H1 (cell line): Measurements from ENCODE around the gene GLTPD2. TPM values are rescaled to one million over a fixed set of nuclear protein-coding genes. Genes with fewer than 3 reads are reported as not detected.
A peak's percentile ranks its signal among the peaks of the same experiment; 100 is the strongest.

Source experiments
- CTCF ChIA-PET: fragments of 300-600 bp; sonication (Branson Sonifier 250); formaldehyde crosslinking; loops from one replicate; lab custom pipeline; 2021; ENCODE audit not compliant: partially characterized antibody; lab: Charles Lee
- POLR2A ChIA-PET: fragments of 300-600 bp; sonication (Branson Sonifier 250); formaldehyde crosslinking; loops from one replicate; lab custom pipeline; 2021; ENCODE audit warnings: inconsistent platforms; ENCODE audit not compliant: partially characterized antibody; lab: Charles Lee
- DNase-seq, 2 experiments: peaks; one replicate each; pipeline versions ENCODE4 v3.0.0 to v3.0.0-alpha.2; 2010 to 2022; ENCODE audit warnings: low spot score in 2 of 2, low read depth in 1 of 2, mixed read lengths in 1 of 2
- FAIRE-seq: peaks from 2 replicates; lab custom pipeline; 2011; peaks lifted over from hg19 to GRCh38; lab: Jason Lieb, UNC
- H2AFZ ChIP-seq: 2 replicates; pipeline ENCODE4 v1.8.1; 2012; ENCODE audit warnings: low read length, inconsistent platforms
- H2AK5ac ChIP-seq: 2 replicates; pipeline ENCODE4 v1.6.1; 2013; ENCODE audit warnings: low read depth, low read length
- H2BK120ac ChIP-seq: replicated peaks from 2 replicates; pipeline ENCODE3; 2013; ENCODE audit warnings: low read depth, low read length, inconsistent platforms
- H2BK12ac ChIP-seq: 2 replicates; pipeline ENCODE4 v1.6.1; 2013; ENCODE audit warnings: low read depth, low read length
- H2BK15ac ChIP-seq: 2 replicates; pipeline ENCODE4 v1.6.1; 2013; ENCODE audit warnings: low read length
- H2BK20ac ChIP-seq: 2 replicates; pipeline ENCODE4 v1.6.1; 2013; ENCODE audit warnings: low read length
- H2BK5ac ChIP-seq: 2 replicates; pipeline ENCODE4 v1.6.1; 2013; ENCODE audit warnings: low read depth, low read length
- H3K14ac ChIP-seq: 2 replicates; pipeline ENCODE4 v1.6.1; 2013; ENCODE audit warnings: inconsistent platforms; ENCODE audit not compliant: insufficient read length
- H3K18ac ChIP-seq: 2 replicates; pipeline ENCODE4 v1.6.1; 2013; ENCODE audit warnings: low read length; ENCODE audit errors: extremely low read depth
- H3K23ac ChIP-seq: 2 replicates; pipeline ENCODE4 v1.6.1; 2013; ENCODE audit warnings: inconsistent platforms; ENCODE audit not compliant: insufficient read length
- H3K23me2 ChIP-seq: 2 replicates; pipeline ENCODE4 v1.6.1; 2013; ENCODE audit warnings: low read depth, low read length
- H3K27ac ChIP-seq: 2 replicates; pipeline ENCODE4 v1.6.1; 2011; ENCODE audit warnings: low read depth, low read length, inconsistent platforms
- H3K27me3 ChIP-seq, 4 experiments: replicated peaks in 1 of 4; 1 replicate in 1 of 4; 2 replicates in 3 of 4; pipeline versions ENCODE4 v1.6.1 to v1.8.1; 2011 to 2013; ENCODE audit warnings: low read length in 3 of 4, mild to moderate bottlenecking in 3 of 4, inconsistent platforms in 2 of 4, mixed read lengths in 2 of 4, moderate library complexity in 1 of 4; ENCODE audit not compliant: control insufficient read depth in 3 of 4, insufficient read depth in 3 of 4; ENCODE audit errors: extremely low read depth in 1 of 4
- H3K36me3 ChIP-seq, 4 experiments: 2 replicates each; pipeline versions ENCODE4 v1.6.1 to v1.8.1; 2011 to 2013; ENCODE audit warnings: mild to moderate bottlenecking in 4 of 4, low read length in 3 of 4, moderate library complexity in 2 of 4, control low read depth in 1 of 4, inconsistent platforms in 1 of 4; ENCODE audit not compliant: insufficient read depth in 4 of 4, control insufficient read depth in 2 of 4
- H3K4ac ChIP-seq: replicated peaks from 2 replicates; pipeline ENCODE3; 2013; ENCODE audit warnings: low read length, low read depth, mixed read lengths, inconsistent platforms; ENCODE audit not compliant: insufficient read length
- H3K4me1 ChIP-seq, 4 experiments: replicated peaks in 1 of 4; 1 replicate in 1 of 4; 2 replicates in 3 of 4; pipeline versions ENCODE4 v1.6.1 to v1.8.1; 2011 to 2013; ENCODE audit warnings: low read length in 3 of 4, inconsistent platforms in 2 of 4, mixed read lengths in 1 of 4; ENCODE audit not compliant: insufficient read depth in 4 of 4, control insufficient read depth in 3 of 4
- H3K4me2 ChIP-seq, 2 experiments: 2 replicates each; pipeline versions ENCODE4 v1.6.1 to v1.8.1; 2011 to 2013; ENCODE audit warnings: low read depth in 2 of 2, low read length in 2 of 2, control low read depth in 1 of 2, inconsistent platforms in 1 of 2, mild to moderate bottlenecking in 1 of 2; ENCODE audit not compliant: insufficient read depth in 1 of 2
- H3K4me3 ChIP-seq, 4 experiments: fragments of 200-600, 300-600 bp in 1 of 4; sonication (generic), shearing (Covaris generic), sonication (Bioruptor Twin) in 1 of 4; 2 replicates each; pipeline versions ENCODE4 v1.5.1 to v1.8.1; 2011 to 2016; ENCODE audit warnings: low read length in 4 of 4, low read depth in 3 of 4, control low read depth in 2 of 4, inconsistent platforms in 2 of 4, mild to moderate bottlenecking in 2 of 4, mixed read lengths in 1 of 4, moderate library complexity in 1 of 4; ENCODE audit not compliant: insufficient read depth in 2 of 4; ENCODE audit errors: extremely low read depth in 1 of 4
- H3K56ac ChIP-seq: replicated peaks from 2 replicates; pipeline ENCODE3; 2013; ENCODE audit warnings: low read depth, mild to moderate bottlenecking, mixed read lengths, low read length, inconsistent platforms; ENCODE audit not compliant: insufficient read length
- H3K79me1 ChIP-seq: 2 replicates; pipeline ENCODE4 v1.6.1; 2013; ENCODE audit warnings: low read depth, low read length, control low read depth
- H3K79me2 ChIP-seq, 2 experiments: 2 replicates each; pipeline versions ENCODE4 v1.6.1 to v1.8.1; 2012 to 2013; ENCODE audit warnings: low read length in 2 of 2, mild to moderate bottlenecking in 2 of 2, inconsistent platforms in 1 of 2; ENCODE audit not compliant: insufficient read depth in 2 of 2, control insufficient read depth in 1 of 2
- H3K9ac ChIP-seq, 4 experiments: replicated peaks in 1 of 4; 1 replicate in 1 of 4; 2 replicates in 3 of 4; pipeline versions ENCODE4 v1.6.1 to v1.8.1; 2011 to 2013; ENCODE audit warnings: low read depth in 3 of 4, low read length in 3 of 4, control low read depth in 2 of 4, mild to moderate bottlenecking in 2 of 4, moderate library complexity in 2 of 4, inconsistent platforms in 1 of 4; ENCODE audit errors: extremely low read depth in 1 of 4
- H3K9me3 ChIP-seq, 2 experiments: 2 replicates each; pipeline versions ENCODE4 v1.6.1 to v1.8.1; 2012 to 2013; ENCODE audit warnings: mild to moderate bottlenecking in 2 of 2, moderate library complexity in 2 of 2, control low read depth in 1 of 2, inconsistent platforms in 1 of 2, low read depth in 1 of 2, low read length in 1 of 2, mixed read lengths in 1 of 2; ENCODE audit not compliant: insufficient read depth in 2 of 2
- H4K20me1 ChIP-seq, 2 experiments: replicated peaks in 1 of 2; 2 replicates each; pipeline versions ENCODE3 to v1.8.1; 2011 to 2013; ENCODE audit warnings: inconsistent platforms in 2 of 2, low read length in 2 of 2, mild to moderate bottlenecking in 1 of 2; ENCODE audit not compliant: insufficient read depth in 2 of 2, control insufficient read depth in 1 of 2
- H4K5ac ChIP-seq: 2 replicates; pipeline ENCODE4 v1.6.1; 2013; ENCODE audit warnings: low read length, low read depth, mixed read lengths, inconsistent platforms; ENCODE audit not compliant: insufficient read length
- H4K8ac ChIP-seq: 2 replicates; pipeline ENCODE4 v1.8.0; 2013; ENCODE audit warnings: mild to moderate bottlenecking, moderate library complexity, low read length, inconsistent platforms; ENCODE audit not compliant: insufficient read depth; ENCODE audit errors: extremely low read depth
- H4K91ac ChIP-seq: replicated peaks from 2 replicates; pipeline ENCODE3; 2013; ENCODE audit warnings: low read length, mixed read lengths, inconsistent platforms; ENCODE audit not compliant: insufficient read length
- BCL11A ChIP-seq, 2 experiments: IDR thresholded peaks; one replicate each; pipeline ENCODE4 v1.6.1; 2011; ENCODE audit warnings: low read depth in 2 of 2, low read length in 2 of 2, mild to moderate bottlenecking in 2 of 2
- JUND ChIP-seq: IDR thresholded peaks from 2 replicates; pipeline ENCODE4 v1.6.1; 2011; ENCODE audit warnings: mild to moderate bottlenecking, improper control_type of control experiment, low read length
- KDM4A ChIP-seq: IDR thresholded peaks from one replicate; pipeline ENCODE4 v1.7.1; 2012; ENCODE audit warnings: low read depth, mild to moderate bottlenecking, moderate library complexity, low read length, inconsistent platforms; ENCODE audit not compliant: severe bottlenecking
- RAD21 ChIP-seq, 2 experiments: IDR thresholded peaks in 1 of 2; conservative IDR thresholded peaks in 1 of 2; 2 replicates each; pipeline ENCODE4 v1.6.1; 2011; ENCODE audit warnings: low read depth in 2 of 2, low read length in 2 of 2, improper control_type of control experiment in 1 of 2, inconsistent platforms in 1 of 2, mild to moderate bottlenecking in 1 of 2, moderate library complexity in 1 of 2
- SAP30 ChIP-seq: fragments of 300-600 bp; sonication (generic); IDR thresholded peaks from 2 replicates; pipeline ENCODE4 v1.7.1; 2012; ENCODE audit warnings: low read length, moderate library complexity, mild to moderate bottlenecking, inconsistent platforms; ENCODE audit not compliant: insufficient read depth, insufficient replicate concordance
- SIN3A ChIP-seq, 2 experiments: IDR thresholded peaks in 1 of 2; conservative IDR thresholded peaks in 1 of 2; 2 replicates each; pipeline ENCODE4 v1.6.1; 2011 to 2012; ENCODE audit warnings: low read length in 2 of 2, improper control_type of control experiment in 1 of 2, low read depth in 1 of 2, mild to moderate bottlenecking in 1 of 2
- SP4 ChIP-seq: IDR thresholded peaks from 2 replicates; pipeline ENCODE4 v1.6.1; 2012; ENCODE audit warnings: low read length, inconsistent platforms
- TEAD4 ChIP-seq: IDR thresholded peaks from 2 replicates; pipeline ENCODE4 v1.6.1; 2012; ENCODE audit warnings: low read depth, low read length, inconsistent platforms, mixed read lengths
- WGBS, 2 experiments: shearing (Covaris generic) in 1 of 2; methylation state at CpG; one replicate each; pipeline versions ENCODE4 v1.1.6 to v1.1.7; 2013 to 2015; ENCODE audit warnings: low lambda C conversion rate in 2 of 2, mixed read lengths in 2 of 2, inconsistent platforms in 1 of 2, low coverage in 1 of 2, missing lambda C conversion rate in 1 of 2; ENCODE audit not compliant: insufficient replicate concordance in 2 of 2, insufficient coverage in 1 of 2, insufficient read length in 1 of 2; ENCODE audit errors: extremely low coverage in 1 of 2, missing lambda C conversion rate in 1 of 2; 5-methylcytosine and 5-hydroxymethylcytosine counted together
- polyA plus RNA-seq, 7 experiments: library from polyadenylated mRNA; depleted of rRNA in 3 of 7; stranded (reverse) in 5 of 7; unstranded in 2 of 7; fragments of >200 nt in 5 of 7; fragments of 200-250 nt in 2 of 7; gene quantifications; 1 replicate in 5 of 7; 2 replicates in 1 of 7; 4 replicates in 1 of 7; pipeline versions ENCODE4 v1.2.1 to v1.2.3, GENCODE V29; 2011 to 2013; ENCODE audit warnings: missing spikeins in 2 of 7, mixed read lengths in 2 of 7
- total RNA-seq: library from RNA; stranded (reverse); fragmentation: NEBNext Ultra II Directional; extraction: Animal tissue kit (Norgen Biotek cat#: 25700); gene quantifications from 2 replicates; pipeline ENCODE4 v1.2.1, GENCODE V29; 2021
- TF ChIP-seq, protein P1 (sequence below): IDR thresholded peaks from 2 replicates; pipeline ENCODE4 v1.6.1; 2012; ENCODE audit warnings: inconsistent platforms

The GLTPD2 gene
- total and polyA plus RNA-seq, 2 of the 8 experiments (the other 6 are each of a cell fraction or from before 2014, with no cell fraction given) = not detected

DNA sequence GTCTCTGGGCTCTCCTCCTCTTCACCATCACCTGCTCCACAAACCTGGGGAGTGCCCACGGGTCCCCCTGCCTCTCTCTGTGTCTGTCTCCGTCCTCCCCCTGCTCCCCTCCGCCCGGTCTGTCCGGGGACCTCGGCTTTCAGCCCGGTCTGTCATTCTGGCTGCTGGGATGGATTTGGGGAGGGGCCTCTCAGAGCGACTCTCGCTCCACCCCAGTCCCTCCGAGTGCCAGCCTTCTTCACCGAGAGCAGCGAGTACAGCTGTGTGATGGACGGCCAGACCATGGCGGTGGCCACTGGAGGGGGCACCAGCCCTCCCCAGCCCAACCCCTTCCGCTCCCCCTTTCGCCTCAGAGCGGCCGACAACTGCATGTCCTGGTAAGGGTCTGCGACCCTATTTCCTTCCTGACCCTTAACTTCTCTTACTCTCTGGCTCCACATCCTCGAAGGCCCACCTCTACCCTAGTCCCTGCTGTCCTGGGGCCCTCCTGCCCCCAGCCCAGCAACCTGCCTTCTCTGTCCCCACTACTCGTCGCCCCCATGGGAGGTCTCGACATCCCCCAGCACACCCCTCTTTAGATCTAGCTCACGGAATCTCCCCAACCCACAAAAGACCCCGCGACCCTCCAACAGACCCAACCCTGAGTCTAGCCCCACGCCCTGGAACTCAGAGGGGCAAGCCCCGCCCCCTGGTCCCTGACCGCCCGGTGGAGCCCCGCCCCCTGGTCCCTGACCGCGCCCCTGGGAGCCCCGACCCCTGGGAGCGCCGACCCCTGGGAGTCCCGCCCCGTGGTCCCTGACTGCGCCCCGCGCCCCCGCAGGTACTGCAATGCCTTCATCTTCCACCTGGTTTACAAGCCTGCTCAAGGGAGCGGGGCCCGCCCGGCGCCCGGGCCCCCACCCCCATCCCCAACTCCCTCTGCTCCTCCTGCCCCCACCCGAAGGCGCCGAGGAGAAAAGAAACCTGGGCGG, 43.5 kb upstream of the GLTPD2 start:
- Histone ChIP-seq H3K27ac (no peak overlapping the region), H2AK5ac (no peak overlapping the region), H3K79me2 (no peaks in the 10 kb centered on the region), H3K4me1 (peaks cover 0 to 3% (median under 1%) of the 10 kb centered on the region in 4 experiments; a peak in 3 of 7 replicates), H4K5ac (peak overlapping the region; percentile 45), H3K36me3 (no peaks in the 10 kb centered on the region), H4K91ac (no peak overlapping the region), H2BK120ac (no peak overlapping the region), H3K23me2 (peaks cover 7% of the 10 kb centered on the region; the same call in 1 of the 2 replicates), H3K79me1 (no peaks in the 10 kb centered on the region), H3K4me3 (peak overlapping the region; percentile 43 to 76 (median 61)), H4K20me1 (no peaks in the 10 kb centered on the region), H3K23ac (no peak overlapping the region), H3K9ac (0 out of 7 replicates have a peak overlapping the region, but pooled peaks of 1 of the 4 experiments have one; percentile 2), H3K56ac (no peak overlapping the region), H3K4me2 (peak overlapping the region; percentile 69 to 76), H3K4ac (no peak overlapping the region), H3K14ac (no peak overlapping the region), H2BK20ac (no peak overlapping the region), H2BK5ac (no peak overlapping the region; the same call in 1 of the 2 replicates), H2BK12ac (no peak overlapping the region; the same call in 1 of the 2 replicates), H2BK15ac (peak overlapping the region; percentile 46; the same call in 1 of the 2 replicates), H2AFZ (0 out of 2 replicates have a peak overlapping the region, but pooled peaks have one; percentile 11), H3K9me3 (no peaks in the 10 kb centered on the region), H3K18ac (no peak overlapping the region), H3K27me3 (peaks cover 6 to 32% (median 20%) of the 10 kb centered on the region in 4 experiments), H4K8ac (no peak overlapping the region)
- 3% methylated on average over 22 of the region's 51 CpGs; no CpG with 5 or more reads in 1 of the 2 experiments for WGBS, 2 experiments
- ChIA-PET CTCF (interaction anchor here (0.5 to 3.1 kb wide), 7 partner anchors 13 to 178 kb away, joined by 3 to 14 read pairs (median 3); partner anchors contain the start of gene MED11), POLR2A (interaction anchor here (1.0 to 1.5 kb wide), 7 partner anchors 8 to 201 kb away, joined by 3 read pairs; partner anchors contain the start of genes MED11 and PSMB6)
- DNase-seq (peak; percentile 41 to 82), FAIRE-seq (peak; percentile 32)
- TF ChIP-seq RAD21 (IDR thresholded peaks at IDR 0.05 in 1 of 2, conservative IDR thresholded peaks at IDR 0.05 in 1 of 2; ENCODE audit: low read depth in 2 of 2, low read length in 2 of 2) = peak in 1 of 2 experiments; percentile 40; a peak in 2 of 4 replicates
- no peak for TF ChIP-seq SAP30
- TF ChIP-seq SP4 = no peak
- TF ChIP-seq KDM4A = peak; percentile 65
- TF ChIP-seq, protein P1, sequence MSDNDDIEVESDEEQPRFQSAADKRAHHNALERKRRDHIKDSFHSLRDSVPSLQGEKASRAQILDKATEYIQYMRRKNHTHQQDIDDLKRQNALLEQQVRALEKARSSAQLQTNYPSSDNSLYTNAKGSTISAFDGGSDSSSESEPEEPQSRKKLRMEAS = no peak
- TF ChIP-seq JUND = no peak
- TF ChIP-seq BCL11A (IDR thresholded peaks at IDR 0.05; ENCODE audit: low read depth in 2 of 2, low read length in 2 of 2) = no peak
- no peak for TF ChIP-seq TEAD4
- no peak for TF ChIP-seq SIN3A (conservative IDR thresholded peaks at IDR 0.05 in 1 of 2, IDR thresholded peaks at IDR 0.05 in 1 of 2; ENCODE audit: low read depth in 1 of 2, low read length in 2 of 2)
